ENCODE data around the gene PCDH1. TPM values are rescaled to one million over a fixed set of nuclear protein-coding genes. Genes with fewer than 3 reads are reported as not detected.

Gene PCDH1
- total RNA-seq, 1 donor from 2014 or later, result 22.8 TPM

- no peak overlapping the region for H3K4me3 Mint-ChIP-seq
- H3K36me3 Mint-ChIP-seq, result no peaks in the 10 kb centered on the region
- H3K27ac Mint-ChIP-seq, result no peak overlapping the region
- H3K4me1 Mint-ChIP-seq (ENCODE audit: unreplicated experiment), result peaks cover 29% of the 10 kb centered on the region
- H3K9me3 Mint-ChIP-seq, result no peaks in the 10 kb centered on the region
- no peak for TF ChIP-seq CTCF (conservative IDR thresholded peaks at IDR 0.05)
- H3K27me3 Mint-ChIP-seq, result peaks cover 60% of the 10 kb centered on the region
- no peak for DNase-seq (ENCODE audit: extremely low spot score, unreplicated experiment)
Measured at GRCh38 chr5:141806626-141807025, 71.6 kb downstream of the PCDH1 start.

- DNase-seq (ENCODE audit: extremely low spot score, unreplicated experiment), result no peak
- TF ChIP-seq CTCF (conservative IDR thresholded peaks at IDR 0.05), result no peak
- Mint-ChIP-seq H3K9me3 (no peaks in the 10 kb centered on the region), H3K27me3 (peaks cover 54% of the 10 kb centered on the region), H3K36me3 (no peaks in the 10 kb centered on the region), H3K27ac (no peak overlapping the region), H3K4me1 (ENCODE audit: unreplicated experiment) (peaks cover 29% of the 10 kb centered on the region), H3K4me3 (no peak overlapping the region)
Measured at GRCh38 chr5:141805874-141806595, 72.2 kb downstream of the PCDH1 start.

GRCh38 chr5:141804475-141804874, 73.7 kb downstream of the PCDH1 start:
- Mint-ChIP-seq H3K9me3 (no peaks in the 10 kb centered on the region), H3K27me3 (peaks cover 40% of the 10 kb centered on the region), H3K4me1 (ENCODE audit: unreplicated experiment) (peaks cover 37% of the 10 kb centered on the region), H3K27ac (no peak overlapping the region), H3K4me3 (no peak overlapping the region), H3K36me3 (no peaks in the 10 kb centered on the region)
- TF ChIP-seq CTCF (conservative IDR thresholded peaks at IDR 0.05), result no peak
- DNase-seq (ENCODE audit: extremely low spot score, unreplicated experiment), result no peak

Other genes with a start within 250 kb of the PCDH1 start
- gene HDAC3, start 241.6 kb downstream of the PCDH1 start, total RNA-seq (ENCODE audit: low replicate concordance), result 65.8 and 87.8 TPM in 2 replicates
- 6.9 and 8.1 TPM in 2 replicates for gene RELL2, start 241.4 kb downstream of the PCDH1 start, total RNA-seq (ENCODE audit: low replicate concordance)
- 28.5 and 29.4 TPM in 2 replicates for gene FCHSD1, start 227.0 kb downstream of the PCDH1 start, total RNA-seq (ENCODE audit: low replicate concordance)
- 8.4 and 10.2 TPM in 2 replicates for gene ARAP3, start 196.2 kb downstream of the PCDH1 start, total RNA-seq (ENCODE audit: low replicate concordance)
- 45.7 and 67.9 TPM in 2 replicates for gene DELE1, start 45.5 kb upstream of the PCDH1 start, total RNA-seq (ENCODE audit: low replicate concordance)
- gene PCDH12, start 79.8 kb upstream of the PCDH1 start, total RNA-seq (ENCODE audit: low replicate concordance), result not detected in 2 replicates
- gene RNF14, start 90.7 kb upstream of the PCDH1 start, total RNA-seq (ENCODE audit: low replicate concordance), result 39.8 and 59.2 TPM in 2 replicates
- 41.3 and 50.4 TPM in 2 replicates for gene GNPDA1, start 134.6 kb upstream of the PCDH1 start, total RNA-seq (ENCODE audit: low replicate concordance)
- gene NDFIP1, start 230.4 kb upstream of the PCDH1 start, total RNA-seq (ENCODE audit: low replicate concordance), result 57.7 and 59.3 TPM in 2 replicates

Measured in type B pancreatic cell (in vitro differentiated cells).